ENCODE data around the gene CLASRP. TPM values are rescaled to one million over a fixed set of nuclear protein-coding genes. Genes with fewer than 3 reads are reported as not detected.

The CLASRP gene, protein sequence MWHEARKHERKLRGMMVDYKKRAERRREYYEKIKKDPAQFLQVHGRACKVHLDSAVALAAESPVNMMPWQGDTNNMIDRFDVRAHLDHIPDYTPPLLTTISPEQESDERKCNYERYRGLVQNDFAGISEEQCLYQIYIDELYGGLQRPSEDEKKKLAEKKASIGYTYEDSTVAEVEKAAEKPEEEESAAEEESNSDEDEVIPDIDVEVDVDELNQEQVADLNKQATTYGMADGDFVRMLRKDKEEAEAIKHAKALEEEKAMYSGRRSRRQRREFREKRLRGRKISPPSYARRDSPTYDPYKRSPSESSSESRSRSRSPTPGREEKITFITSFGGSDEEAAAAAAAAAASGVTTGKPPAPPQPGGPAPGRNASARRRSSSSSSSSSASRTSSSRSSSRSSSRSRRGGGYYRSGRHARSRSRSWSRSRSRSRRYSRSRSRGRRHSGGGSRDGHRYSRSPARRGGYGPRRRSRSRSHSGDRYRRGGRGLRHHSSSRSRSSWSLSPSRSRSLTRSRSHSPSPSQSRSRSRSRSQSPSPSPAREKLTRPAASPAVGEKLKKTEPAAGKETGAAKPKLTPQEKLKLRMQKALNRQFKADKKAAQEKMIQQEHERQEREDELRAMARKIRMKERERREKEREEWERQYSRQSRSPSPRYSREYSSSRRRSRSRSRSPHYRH
- 63.4 and 71.7 TPM in 2 replicates for total RNA-seq (2021; fragmentation: NEBNext Ultra II Directional; extraction: Animal tissue kit (Norgen Biotek cat#: 25700))
- polyA plus RNA-seq (2011; rRNA removed): 22.3 and 25.8 TPM in 2 replicates
- 30.1 TPM for polyA plus RNA-seq (2011; cell fraction: cytosol; rRNA removed)
- 143 TPM for polyA plus RNA-seq (2011; cell fraction: nucleus; rRNA removed)
- 60.4 to 106 TPM (median 89.9 TPM) in 4 replicates for polyA plus RNA-seq (2012, experiment 1 of 2)
- 21.3 TPM for polyA plus RNA-seq (2012, experiment 2 of 2)
- 35.8 TPM for polyA plus RNA-seq (2013, experiment 1 of 2)
- 31.6 TPM for polyA plus RNA-seq (2013, experiment 2 of 2)
- 16.3 and 26.5 TPM in 2 replicates for polyA minus RNA-seq (2011; rRNA and poly(A)+ RNA removed)
- polyA minus RNA-seq (2011; cell fraction: cytosol; rRNA and poly(A)+ RNA removed): 14.7 TPM
- 41.7 TPM for polyA minus RNA-seq (2011; cell fraction: nucleus; rRNA and poly(A)+ RNA removed)
- long read RNA-seq, experiment 1, partial matches to known transcripts: 8 of 11 reads
- long read RNA-seq, experiment 1, other reads (novel, unspliced or antisense): 3 of 11 reads
- long read RNA-seq, experiment 2, partial matches to known transcripts: 0 of 1 reads
- long read RNA-seq, experiment 2, other reads (novel, unspliced or antisense): 1 of 1 reads

- DNase-seq (ENCODE audit: low read depth in 1 of 2, low spot score in 2 of 2) (peak in 1 of 2 experiments; percentile 92), FAIRE-seq (no peak)
- Histone ChIP-seq H2BK15ac (ENCODE audit: low read length) (no peak within 1 kb of the TSS), H3K4me3 (ENCODE audit: extremely low read depth in 1 of 4, insufficient read depth in 2 of 4, low read depth in 3 of 4, low read length in 4 of 4) (peak within 1 kb of the TSS; percentile 85 to 95 (median 94)), H2BK20ac (ENCODE audit: low read length) (no peak within 1 kb of the TSS), H3K4ac (replicated peaks; ENCODE audit: insufficient read length, low read depth, low read length) (peak within 1 kb of the TSS; percentile 94), H2BK120ac (replicated peaks; ENCODE audit: low read depth, low read length) (no peak within 1 kb of the TSS), H3K27ac (ENCODE audit: low read depth, low read length) (peak within 1 kb of the TSS; percentile 67), H3K9ac (replicated peaks in 1 of 4; ENCODE audit: extremely low read depth in 1 of 4, low read depth in 3 of 4, low read length in 3 of 4) (peak within 1 kb of the TSS; percentile 74 to 91 (median 84)), H4K8ac (ENCODE audit: extremely low read depth, insufficient read depth, low read length) (peak within 1 kb of the TSS; percentile 78), H4K20me1 (replicated peaks in 1 of 2; ENCODE audit: control insufficient read depth in 1 of 2, insufficient read depth in 2 of 2, low read length in 2 of 2) (peaks cover 10 to 16% of the 10 kb centered on the region in 2 experiments), H2AFZ (ENCODE audit: low read length) (no peak within 1 kb of the TSS), H3K4me1 (replicated peaks in 1 of 4; ENCODE audit: control insufficient read depth in 3 of 4, insufficient read depth in 4 of 4, low read length in 3 of 4) (peaks cover 0 to 7% (median 4%) of the 10 kb centered on the region in 4 experiments; a peak in 6 of 7 replicates), H2AK5ac (ENCODE audit: low read depth, low read length) (no peak within 1 kb of the TSS), H3K14ac (ENCODE audit: insufficient read length) (no peak within 1 kb of the TSS), H4K91ac (replicated peaks; ENCODE audit: insufficient read length, low read length) (peak within 1 kb of the TSS; percentile 89), H3K23ac (ENCODE audit: insufficient read length) (no peak within 1 kb of the TSS), H3K56ac (replicated peaks; ENCODE audit: insufficient read length, low read depth, low read length) (no peak within 1 kb of the TSS), H3K9me3 (ENCODE audit: insufficient read depth in 2 of 2, low read depth in 1 of 2, low read length in 1 of 2) (no peaks in the 10 kb centered on the region), H3K79me1 (ENCODE audit: low read depth, low read length) (peaks cover 14% of the 10 kb centered on the region), H3K23me2 (ENCODE audit: low read depth, low read length) (peaks cover 2% of the 10 kb centered on the region), H4K5ac (ENCODE audit: insufficient read length, low read depth, low read length) (peak within 1 kb of the TSS; percentile 39), H3K27me3 (replicated peaks in 1 of 4; ENCODE audit: control insufficient read depth in 3 of 4, extremely low read depth in 1 of 4, insufficient read depth in 3 of 4, low read length in 3 of 4) (no peaks in the 10 kb centered on the region), H3K79me2 (ENCODE audit: control insufficient read depth in 1 of 2, insufficient read depth in 2 of 2, low read length in 2 of 2) (peaks cover 10 to 25% of the 10 kb centered on the region in 2 experiments), H3K36me3 (ENCODE audit: control insufficient read depth in 2 of 4, insufficient read depth in 4 of 4, low read length in 3 of 4) (peaks cover 7 to 39% (median 22%) of the 10 kb centered on the region in 4 experiments), H2BK12ac (ENCODE audit: low read depth, low read length) (no peak within 1 kb of the TSS), H3K18ac (ENCODE audit: extremely low read depth, low read length) (no peak within 1 kb of the TSS), H2BK5ac (ENCODE audit: low read depth, low read length) (peak within 1 kb of the TSS; percentile 60; the same call in 1 of the 2 replicates), H3K4me2 (ENCODE audit: insufficient read depth in 1 of 2, low read depth in 2 of 2, low read length in 2 of 2) (peak within 1 kb of the TSS; percentile 85 to 89)
- 9% methylated on average over 29 of the region's 62 CpGs; no CpG with 5 or more reads in 1 of the 2 experiments for WGBS, 2 experiments (ENCODE audit: extremely low coverage in 1 of 2, insufficient coverage in 1 of 2, insufficient read length in 1 of 2, insufficient replicate concordance in 2 of 2, low coverage in 1 of 2, low lambda C conversion rate in 2 of 2, missing lambda C conversion rate in 1 of 2)
- CTCF ChIA-PET (ENCODE audit: partially characterized antibody): interaction anchor here (0.7 to 9.7 kb wide), 16 partner anchors 12 to 144 kb away, joined by 3 to 85 read pairs (median 3); no protein-coding TSS in a partner anchor
- POLR2A ChIA-PET (ENCODE audit: partially characterized antibody): interaction anchor here (0.5 to 2.2 kb wide), 26 partner anchors 8 to 332 kb away, joined by 3 to 11 read pairs (median 3); partner anchors contain the start of genes APOE, CLPTM1, PPP1R37 and TOMM40
- TF ChIP-seq RBBP5 (IDR thresholded peaks at IDR 0.05; ENCODE audit: borderline replicate concordance, low read depth, low read length) (0 out of 2 replicates have a peak, but pooled peaks have one; percentile 38), CHD1 (IDR thresholded peaks at IDR 0.05; ENCODE audit: low read depth, low read length) (no peak), TBP (IDR thresholded peaks at IDR 0.05; ENCODE audit: low read depth, low read length) (peak; percentile 46; the same call in 1 of the 2 replicates), KDM4A (IDR thresholded peaks at IDR 0.05; ENCODE audit: low read depth, low read length, severe bottlenecking) (peak; percentile 64)
Observed at GRCh38 chr19:45038931-45039893, at the start of gene CLASRP. Gene CLASRP (plus strand): TSS chr19:45039045. CDS start chr19:45040213, 1,168 bp downstream.

Data from H1 (cell line).